ENCODE results near the gene NREP.

- TF ChIP-seq GATA2 (IDR thresholded peaks at IDR 0.05; ENCODE audit: low read depth, low read length): no peak
- no peak for TF ChIP-seq GATA3 (IDR thresholded peaks at IDR 0.05; ENCODE audit: low read depth, low read length)
These were observed 8.9 kb upstream of the NREP start for GRCh38 chr5:111765613-111766571.
